GM18861 (cell line): ENCODE data around the gene DHRSX.
A peak's percentile ranks its signal among the peaks of the same experiment; 100 is the strongest.
"Not testable (repeated sequence)": the region's sequence is repeated elsewhere in the genome, so short reads cannot be mapped to it uniquely, and the experiment has no call there.

Source experiments
- ATAC-seq: cut with Tn5 transposase; IDR thresholded peaks from one replicate; pipeline ENCODE4 v1.9.1; 2021; ENCODE audit not compliant: unreplicated experiment

DHRSX gene

DNA sequence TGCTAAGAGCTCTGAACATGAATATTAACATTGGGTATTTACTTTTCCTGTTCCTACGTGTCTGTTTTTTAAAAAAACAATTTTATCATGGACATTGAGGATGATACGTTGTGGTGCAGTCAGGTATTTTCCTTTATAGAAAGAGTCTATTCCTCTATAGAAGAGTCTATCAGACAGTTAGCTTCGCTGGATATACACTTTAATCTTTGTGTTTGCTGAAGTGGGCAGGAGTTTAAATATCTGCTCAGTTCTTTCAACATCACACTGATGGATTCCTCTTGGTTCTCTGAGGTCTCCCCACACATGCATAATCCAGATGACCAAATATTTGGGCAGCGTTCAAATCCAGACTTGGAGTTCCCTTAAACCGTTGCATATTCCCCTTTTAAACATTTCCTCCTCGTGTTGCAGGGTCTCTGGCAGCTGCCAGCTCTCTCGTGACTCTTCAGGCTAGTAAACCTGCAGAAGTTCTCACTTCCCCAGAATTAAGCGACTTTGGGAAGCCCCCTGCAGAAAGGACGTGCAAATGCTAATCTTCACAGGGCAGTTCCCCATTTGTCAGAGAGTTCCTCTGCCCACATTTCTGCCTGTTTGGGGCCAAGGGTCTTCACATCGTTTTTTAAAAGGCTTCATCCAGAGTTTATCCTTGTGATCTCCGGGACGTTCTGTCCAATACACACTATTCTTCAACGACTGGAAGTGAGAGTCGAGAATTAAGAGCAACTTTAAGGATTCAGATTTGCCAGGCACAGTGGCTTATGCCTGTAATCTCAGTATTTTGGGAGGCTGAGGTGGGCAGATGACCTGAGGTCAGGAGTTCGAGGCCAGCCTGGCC is 20.5 kb upstream of the DHRSX start:
- peak; percentile 67 for ATAC-seq

DNA sequence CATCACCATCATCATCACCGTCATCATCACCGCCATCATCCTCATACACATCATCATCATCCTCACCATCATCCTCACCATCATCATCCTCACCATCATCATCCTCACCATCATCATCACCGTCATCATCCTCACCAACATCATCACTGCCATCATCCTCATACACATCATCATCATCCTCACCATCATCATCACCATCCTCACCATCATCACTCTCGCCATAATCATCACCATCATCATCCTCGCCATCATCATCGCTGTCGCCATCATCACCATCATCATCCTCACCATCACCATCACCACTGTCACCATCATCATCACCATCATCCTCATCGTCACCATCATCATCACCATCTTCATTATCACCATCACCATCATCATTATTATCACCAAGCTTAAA is 19.8 kb upstream of the DHRSX start:
- no peak for ATAC-seq

- not testable (repeated sequence) for ATAC-seq
Measured at GRCh38 chrX:2519638-2520037, 18.9 kb upstream of the DHRSX start.

DNA sequence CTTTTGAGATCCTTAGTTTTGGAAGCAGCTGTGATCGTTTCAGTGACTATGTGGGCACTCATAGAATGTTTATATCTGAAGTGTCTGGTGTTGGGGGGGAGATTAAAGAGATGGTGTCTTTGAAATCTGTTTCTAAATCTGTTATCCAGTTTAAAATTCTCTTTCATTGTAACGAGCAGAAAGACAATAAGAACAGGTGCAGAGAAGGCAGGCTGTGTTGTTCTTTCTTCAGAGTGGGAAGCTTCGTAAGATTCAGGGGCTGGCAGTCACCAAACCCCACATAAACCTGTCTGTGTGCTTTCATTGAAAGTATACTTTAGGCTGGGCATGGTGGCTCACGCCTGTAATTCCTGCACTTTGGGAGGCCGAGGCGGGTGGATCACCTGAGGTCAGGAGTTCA is 16.3 kb upstream of the DHRSX start:
- ATAC-seq: no peak

GRCh38 chrX:2516623-2517022 is 15.8 kb upstream of the DHRSX start:
- peak; percentile 67 for ATAC-seq

- ATAC-seq: no peak
Measured at GRCh38 chrX:2514131-2514530, 13.4 kb upstream of the DHRSX start.

GRCh38 chrX:2513121-2513664 is 12.4 kb upstream of the DHRSX start:
- no peak for ATAC-seq

- ATAC-seq: no peak
Measured at GRCh38 chrX:2512501-2512900, 11.7 kb upstream of the DHRSX start.

GRCh38 chrX:2511326-2511725 is 10.6 kb upstream of the DHRSX start:
- no peak for ATAC-seq

DNA sequence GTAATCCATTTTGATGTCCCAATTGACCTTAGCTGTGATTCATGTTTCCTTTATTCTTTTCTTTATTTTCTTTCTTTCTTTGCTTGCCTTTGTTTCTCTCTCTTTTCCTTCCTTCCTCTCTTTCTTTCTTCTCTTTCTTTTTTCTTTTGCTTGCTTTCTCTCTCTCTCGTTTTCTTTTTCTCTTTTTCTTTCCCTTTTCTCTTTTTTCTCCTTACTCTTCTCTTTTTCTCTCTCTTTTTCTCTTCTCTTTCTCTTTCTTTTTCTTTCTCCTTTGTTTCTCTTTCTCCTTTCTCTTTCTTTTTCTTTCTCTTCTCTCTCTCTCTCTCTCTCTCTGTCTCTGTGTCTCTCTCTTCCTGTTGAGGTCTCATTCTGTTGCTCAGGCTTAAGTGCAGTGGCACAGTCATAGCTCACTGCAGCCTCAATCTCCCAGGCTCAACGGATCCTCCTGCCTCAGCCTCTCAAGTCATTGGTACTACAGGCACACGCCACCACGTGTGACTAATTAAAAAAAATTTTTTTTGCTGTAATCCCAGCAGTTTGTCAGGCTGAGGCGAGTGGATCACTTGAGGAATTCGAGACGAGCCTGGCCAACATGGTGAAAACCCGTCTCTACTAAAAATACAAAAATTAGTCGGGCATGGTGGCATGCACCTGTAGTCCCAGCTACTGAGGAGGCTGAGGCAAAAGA is 8.0 kb upstream of the DHRSX start:
- no peak for ATAC-seq

- ATAC-seq: no peak
Measured at GRCh38 chrX:2507904-2508627, 7.3 kb upstream of the DHRSX start.

DNA sequence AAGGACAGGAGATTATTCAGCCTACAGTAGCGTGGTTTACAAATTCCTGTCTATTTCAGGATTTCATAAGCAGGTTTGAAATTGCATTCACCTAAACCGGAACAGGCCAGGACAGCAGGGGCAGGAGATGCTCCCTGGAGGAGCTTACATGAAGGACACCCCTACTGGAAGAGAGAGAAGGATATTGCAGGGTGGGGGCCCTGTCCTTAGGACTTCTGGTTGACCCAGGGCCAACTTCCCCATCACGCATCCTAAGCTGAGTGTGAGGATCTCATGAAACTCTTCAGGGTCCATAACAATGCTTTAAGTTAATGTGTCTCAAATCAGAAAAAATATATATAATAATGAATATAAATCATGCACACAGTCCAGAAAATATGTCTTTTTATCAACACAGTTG is 6.4 kb upstream of the DHRSX start:
- ATAC-seq: no peak

DNA sequence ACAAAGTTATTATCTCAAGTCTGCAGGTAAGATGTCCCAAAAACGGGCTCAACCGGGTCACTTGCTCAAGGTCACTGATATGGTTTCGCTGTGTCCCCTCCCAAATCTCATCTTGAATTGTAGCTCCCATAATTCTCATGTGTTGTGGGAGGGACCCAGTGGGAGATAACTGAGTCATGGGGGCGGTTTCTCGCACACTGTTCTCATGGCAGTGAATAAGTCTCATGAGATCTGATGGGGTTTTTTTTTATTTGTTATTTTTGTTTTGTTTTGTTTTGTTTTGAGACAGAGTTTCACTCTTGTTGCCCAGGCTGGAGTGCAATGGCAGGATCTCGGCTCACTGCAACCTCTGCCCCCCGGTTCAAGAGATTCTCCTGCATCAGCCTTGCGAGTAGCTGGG is 4.6 kb upstream of the DHRSX start:
- ATAC-seq: not testable (repeated sequence)

DNA sequence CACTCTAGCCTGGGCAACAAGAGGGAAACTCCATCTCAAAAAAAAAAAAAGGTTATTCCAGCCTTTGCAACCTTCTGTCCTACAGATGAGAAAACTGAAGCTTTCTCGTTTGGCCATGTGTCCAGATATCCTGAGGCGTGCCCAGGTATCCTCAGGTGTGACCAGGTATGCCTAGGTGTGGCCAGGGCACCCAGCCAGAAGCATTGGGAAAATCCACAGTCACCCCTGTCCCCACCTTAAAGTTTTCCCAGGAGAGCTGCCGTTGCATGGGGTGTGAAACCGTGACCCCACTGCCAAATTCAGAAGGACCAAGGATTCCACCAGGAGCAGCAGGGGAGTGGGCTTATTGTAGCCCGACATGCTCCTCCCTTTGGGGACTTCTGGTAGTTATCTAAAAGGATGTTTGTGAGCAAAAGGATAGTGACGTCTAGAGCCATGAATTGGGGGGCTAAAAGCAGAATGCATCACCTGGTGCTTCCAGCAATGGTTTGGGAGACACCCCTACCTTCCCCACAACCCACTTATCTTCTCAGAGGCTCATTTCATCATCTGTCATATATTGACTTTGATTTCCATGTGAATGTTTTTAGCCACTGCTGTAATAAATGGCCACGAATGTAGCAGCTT is 4.0 kb upstream of the DHRSX start:
- ATAC-seq: no peak

GRCh38 chrX:2503591-2504500 is 3.1 kb upstream of the DHRSX start:
- ATAC-seq: no peak

GRCh38 chrX:2502668-2503519 is 2.1 kb upstream of the DHRSX start:
- ATAC-seq: no peak

GRCh38 chrX:2502120-2502667 is 1.4 kb upstream of the DHRSX start:
- no peak for ATAC-seq

GRCh38 chrX:2501559-2502102 is 855 bp upstream of the DHRSX start:
- no peak for ATAC-seq
